GM21717 (cell line): ENCODE measurements around the gene LCN15.

ENCODE experiments used
- ATAC-seq: cut with Tn5 transposase; IDR thresholded peaks from one replicate; pipeline ENCODE4 v1.9.1; 2021; ENCODE audit warnings: mild to moderate bottlenecking, moderate library complexity; ENCODE audit not compliant: unreplicated experiment

The LCN15 gene

DNA sequence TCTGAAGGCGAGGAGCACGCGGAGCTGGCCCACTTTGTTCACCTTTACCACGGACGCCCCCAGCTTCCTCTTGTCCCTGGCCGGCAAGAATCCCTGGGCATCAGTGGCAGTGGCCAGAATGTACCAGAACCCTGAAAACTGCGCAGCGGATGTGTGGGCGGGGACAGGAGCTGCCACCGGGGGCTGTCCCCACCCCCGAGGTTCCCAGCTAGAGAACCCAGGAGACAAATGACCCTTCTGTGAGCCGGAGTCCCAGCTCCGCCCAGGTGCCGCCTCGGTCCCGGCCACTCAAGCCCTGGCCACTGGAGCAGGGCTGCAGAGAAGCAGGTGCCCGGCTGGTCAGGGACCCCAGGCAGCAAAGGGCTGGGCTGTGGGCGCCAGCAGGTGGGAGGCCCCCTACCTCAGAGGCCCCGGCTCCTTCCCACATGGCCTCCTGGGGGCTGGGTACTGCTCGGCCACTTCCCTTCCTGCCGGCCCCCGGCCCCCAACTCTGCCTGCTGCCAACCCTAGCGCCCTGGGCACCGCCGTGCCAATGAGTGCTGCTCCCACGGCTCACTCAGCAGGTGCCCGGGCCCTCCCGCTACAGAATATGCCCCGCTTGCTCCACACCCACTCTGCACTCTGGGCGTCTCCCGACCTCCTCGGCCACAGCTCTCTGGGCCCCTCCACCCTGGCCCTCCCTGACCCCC lies 22.3 kb downstream of the LCN15 start:
- ATAC-seq = no peak

- no peak for ATAC-seq
Measured at GRCh38 chr9:136740971-136741882, 23.1 kb downstream of the LCN15 start.

DNA sequence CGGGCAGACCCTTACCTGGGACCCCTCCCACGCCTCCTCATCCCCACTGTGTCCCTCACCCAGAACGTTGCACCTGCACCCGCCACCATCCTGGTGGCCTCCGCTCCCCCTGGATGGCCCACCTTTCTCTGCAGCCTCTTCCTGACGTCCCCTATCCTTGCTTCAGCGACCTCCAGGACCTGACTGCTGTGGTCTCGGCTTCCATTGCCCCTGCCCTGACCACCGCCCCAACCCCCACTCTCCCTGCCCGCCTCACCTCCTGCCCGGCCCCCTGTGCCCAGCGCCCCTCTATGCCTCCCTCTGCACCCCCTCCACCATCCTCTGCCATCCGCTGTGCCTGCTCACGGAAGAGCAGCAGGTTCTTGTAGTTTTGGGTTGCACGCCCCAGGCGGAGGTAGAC lies 23.8 kb downstream of the LCN15 start:
- no peak for ATAC-seq

DNA sequence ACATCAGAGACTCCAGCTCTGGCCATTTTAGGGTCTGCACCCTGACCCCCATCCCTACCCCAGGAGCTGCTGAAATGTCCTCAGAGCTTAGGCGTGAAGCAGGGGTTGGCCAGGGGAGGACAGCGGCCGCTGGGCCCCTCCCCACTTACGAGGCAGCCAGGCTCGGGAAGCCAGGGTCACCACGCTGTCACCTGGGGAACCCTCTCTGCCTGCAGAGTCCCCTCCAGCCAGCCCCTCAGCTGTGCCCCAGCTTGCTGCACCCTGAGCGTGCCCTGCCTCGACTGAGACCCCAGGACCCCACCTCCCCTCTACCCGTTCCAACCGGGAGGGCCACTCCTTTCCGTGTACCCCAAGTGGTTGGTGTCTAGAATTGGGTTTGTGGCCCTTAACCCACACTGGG lies 24.2 kb downstream of the LCN15 start:
- ATAC-seq = no peak

GRCh38 chr9:136739509-136739908 lies 24.8 kb downstream of the LCN15 start:
- ATAC-seq = no peak

DNA sequence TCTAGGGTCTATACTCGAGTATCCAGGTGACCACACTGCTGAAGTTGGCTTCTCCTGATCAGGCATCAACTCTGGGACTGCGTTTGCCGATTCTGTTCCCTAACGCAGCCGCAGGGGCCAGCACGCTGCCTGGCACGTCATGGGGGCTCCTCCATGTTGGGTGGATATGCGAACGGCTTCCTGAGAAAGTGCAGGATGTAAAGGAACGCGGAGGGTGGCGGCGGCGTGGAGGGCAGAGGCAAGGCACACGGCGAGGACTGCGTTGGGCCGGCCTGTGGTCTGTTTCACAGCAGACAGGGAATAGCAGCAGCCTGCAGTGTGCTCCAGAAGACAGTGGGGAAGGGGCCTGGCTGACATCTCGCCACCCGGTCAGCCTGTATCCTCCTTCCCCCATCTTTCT lies 25.4 kb downstream of the LCN15 start:
- ATAC-seq = no peak

DNA sequence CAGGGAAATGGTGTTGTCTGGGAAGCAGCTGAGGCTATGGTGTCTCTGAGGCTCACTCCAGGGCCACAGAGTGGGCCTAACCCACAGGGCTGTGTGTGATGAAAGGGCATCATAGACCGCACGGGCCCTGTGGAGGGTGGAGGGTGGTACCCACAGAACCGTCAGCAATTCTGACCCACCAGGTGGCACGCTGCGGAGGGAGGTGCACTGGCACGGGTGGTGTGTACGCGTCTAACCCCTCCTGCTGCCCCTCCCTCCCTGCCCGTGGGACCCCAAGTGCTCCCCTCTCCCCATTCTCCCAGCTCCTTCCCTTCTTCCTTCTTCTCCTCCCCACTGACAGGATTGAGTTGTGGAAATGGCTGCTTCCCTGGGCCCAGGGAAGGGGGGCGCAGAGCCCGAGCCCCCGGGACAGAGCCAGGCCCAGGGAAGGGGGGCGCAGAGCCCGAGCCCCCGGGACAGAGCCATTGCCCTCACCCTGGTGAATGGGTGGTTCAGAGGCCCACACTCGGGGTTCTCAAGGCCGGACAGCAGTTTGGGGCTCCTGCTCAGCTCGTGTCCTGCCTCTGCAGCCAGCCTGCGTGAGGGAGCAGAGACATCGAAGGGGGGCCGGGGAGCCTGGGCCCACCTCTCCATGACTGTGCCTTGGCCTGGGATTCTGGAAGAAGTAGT lies 28.4 kb downstream of the LCN15 start:
- ATAC-seq = no peak

- no peak for ATAC-seq
Measured at GRCh38 chr9:136734837-136735496, 29.4 kb downstream of the LCN15 start.

DNA sequence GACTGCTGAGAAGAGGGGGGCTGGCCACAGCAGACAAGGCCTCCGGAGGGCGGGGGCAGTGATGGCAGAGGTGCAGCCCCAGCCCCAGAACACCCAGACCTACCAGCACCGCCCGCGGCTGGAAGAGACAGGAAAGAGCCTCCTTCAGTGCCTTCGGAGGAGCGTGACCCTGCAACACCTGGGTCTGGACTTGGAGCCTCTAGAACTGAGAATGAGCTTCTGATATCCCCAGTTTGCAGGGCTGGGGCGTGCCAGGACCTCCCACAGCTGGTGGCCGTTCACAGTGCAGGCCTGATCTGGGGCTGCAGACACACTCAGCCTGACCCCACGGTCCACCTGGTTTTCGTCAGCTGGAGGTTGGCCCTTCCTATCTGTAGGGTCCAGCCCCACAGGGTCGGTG lies 30.7 kb downstream of the LCN15 start:
- ATAC-seq = no peak

GRCh38 chr9:136732444-136733178 lies 31.7 kb downstream of the LCN15 start:
- no peak for ATAC-seq

GRCh38 chr9:136729926-136730325 lies 34.4 kb downstream of the LCN15 start:
- ATAC-seq = no peak

DNA sequence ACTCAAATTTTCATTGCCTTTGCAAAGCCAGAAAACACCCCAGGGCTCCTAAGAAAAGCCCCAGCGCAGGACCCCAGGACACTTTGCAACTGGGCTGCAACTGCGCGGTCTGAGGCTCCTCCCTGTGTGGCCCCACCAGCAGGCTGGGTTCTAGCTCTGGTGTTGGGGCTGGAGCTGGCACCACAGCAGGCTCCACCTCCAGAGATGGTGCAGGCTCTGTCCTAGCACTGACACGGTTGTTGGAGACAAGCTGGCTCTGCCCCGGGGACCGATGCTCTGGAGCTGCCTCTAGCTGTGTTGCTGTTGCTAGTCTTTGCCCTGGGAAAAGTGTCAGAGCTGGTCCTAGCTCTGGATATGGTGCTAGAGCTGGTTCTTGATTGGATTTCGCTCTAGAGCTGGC lies 35.2 kb downstream of the LCN15 start:
- ATAC-seq = no peak

DNA sequence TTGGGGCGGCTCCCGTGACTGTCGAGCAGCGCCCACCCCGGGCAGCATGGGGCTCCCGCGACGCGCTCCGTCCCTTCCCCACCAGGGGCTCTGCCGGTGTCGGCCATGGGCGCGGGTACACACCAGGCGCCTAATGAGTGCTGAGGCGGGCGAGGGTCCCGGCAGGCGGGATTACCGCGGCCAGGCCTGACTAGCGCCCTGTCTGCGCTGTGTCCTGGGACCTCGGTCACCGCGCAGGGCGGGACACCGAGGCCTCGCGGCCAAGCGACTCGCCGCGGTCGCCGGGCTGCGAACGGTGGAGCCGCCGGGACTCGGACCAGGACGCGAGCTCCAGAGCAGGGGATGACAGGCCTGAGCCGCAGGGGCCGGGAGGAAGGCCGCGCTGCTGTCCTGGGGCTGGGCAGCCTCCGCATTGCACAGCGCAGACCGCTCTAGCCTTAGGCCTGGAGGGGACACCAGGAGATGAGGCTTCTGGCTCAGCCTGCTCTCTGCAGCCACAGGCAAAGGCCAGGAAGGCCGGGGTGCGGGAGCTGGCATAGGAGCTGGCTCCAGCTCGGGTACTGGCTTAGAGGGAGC lies 35.7 kb downstream of the LCN15 start:
- ATAC-seq = peak; percentile 18

DNA sequence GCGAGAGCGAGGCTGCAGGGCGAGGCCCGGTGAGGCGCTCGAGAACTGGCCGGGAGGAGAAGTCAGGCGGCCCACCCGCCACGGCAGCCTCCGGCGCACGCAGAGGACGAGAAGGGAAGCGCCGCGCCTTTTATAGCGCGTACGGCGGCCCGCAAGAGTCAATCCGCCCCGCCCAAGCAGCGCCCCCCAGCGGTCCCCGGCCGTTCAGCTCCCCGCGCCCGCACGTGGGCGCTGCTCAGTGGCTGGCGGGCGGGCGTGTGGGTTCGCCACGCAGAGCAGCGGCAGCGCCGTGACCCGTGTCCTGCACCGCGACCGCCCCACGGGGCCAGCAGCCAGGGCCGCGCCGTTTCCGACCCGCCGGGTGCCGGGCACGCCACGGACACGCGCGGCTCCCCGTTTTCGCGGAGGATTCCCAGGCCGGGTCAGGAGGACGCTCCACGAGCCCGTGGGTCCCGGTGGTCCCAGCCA lies 36.2 kb downstream of the LCN15 start:
- peak; percentile 47 for ATAC-seq

GRCh38 chr9:136726631-136727191 lies 37.6 kb downstream of the LCN15 start:
- no peak for ATAC-seq

GRCh38 chr9:136726118-136726517 lies 38.2 kb downstream of the LCN15 start:
- ATAC-seq = no peak

- ATAC-seq = no peak
Measured at GRCh38 chr9:136725612-136726011, 38.7 kb downstream of the LCN15 start.

GRCh38 chr9:136724772-136725171 lies 39.5 kb downstream of the LCN15 start:
- no peak for ATAC-seq

DNA sequence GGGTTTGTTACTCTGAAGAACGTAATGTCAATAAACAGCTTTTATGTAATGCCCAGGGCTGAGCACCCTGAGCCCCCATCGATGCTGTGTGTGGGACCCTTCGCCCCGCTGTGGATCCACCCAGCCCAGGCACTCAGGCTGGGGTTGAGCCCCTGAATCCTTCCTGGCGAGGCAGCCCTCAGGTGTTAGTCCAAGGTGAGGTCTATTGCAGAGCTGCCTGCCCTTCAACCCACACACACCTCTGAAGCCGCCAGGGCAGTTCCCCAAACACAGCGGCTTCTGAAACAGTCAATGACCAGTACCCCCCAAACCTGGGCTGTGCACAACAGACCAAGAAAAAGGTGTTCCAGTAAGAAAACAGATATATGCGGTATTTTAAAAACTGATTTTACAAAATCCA lies 40.3 kb downstream of the LCN15 start:
- no peak for ATAC-seq
